NT2/D1 (cell line): Measurements from ENCODE around the gene TEX19.
"Not testable (repeated sequence)": the region's sequence is repeated elsewhere in the genome, so short reads cannot be mapped to it uniquely, and the experiment has no call there.

ENCODE experiments used
- DNase-seq: peaks from one replicate; pipeline ENCODE4 v3.0.0-alpha.2; 2011; ENCODE audit warnings: low read depth, low spot score
- H3K27me3 ChIP-seq: 2 replicates; pipeline ENCODE4 v1.6.0; 2011; ENCODE audit warnings: mild to moderate bottlenecking; ENCODE audit not compliant: insufficient read length, insufficient read depth
- H3K36me3 ChIP-seq: 2 replicates; pipeline ENCODE4 v1.6.1; 2011; ENCODE audit warnings: mild to moderate bottlenecking, low read length, mixed read lengths; ENCODE audit not compliant: insufficient read depth, insufficient read length
- H3K4me1 ChIP-seq: 2 replicates; pipeline ENCODE4 v1.5.1; 2011; ENCODE audit not compliant: insufficient read depth, insufficient read length
- H3K4me3 ChIP-seq: 2 replicates; pipeline ENCODE4 v1.5.1; 2011; ENCODE audit warnings: low read depth; ENCODE audit not compliant: insufficient read length
- H3K9ac ChIP-seq: 2 replicates; pipeline ENCODE4 v1.6.0; 2011; ENCODE audit warnings: low read depth; ENCODE audit not compliant: insufficient read length
- H3K9me3 ChIP-seq: 2 replicates; pipeline ENCODE4 v1.5.1; 2011; ENCODE audit warnings: mild to moderate bottlenecking, low read length; ENCODE audit not compliant: insufficient read depth
- SUZ12 ChIP-seq: IDR thresholded peaks from 2 replicates; pipeline ENCODE4 v1.6.1; 2011; ENCODE audit not compliant: insufficient read length, insufficient read depth; ENCODE audit errors: extremely low read depth
- YY1 ChIP-seq: IDR thresholded peaks from 2 replicates; pipeline ENCODE4 v1.6.1; 2011; ENCODE audit not compliant: insufficient read length, insufficient read depth
- ZNF274 ChIP-seq: IDR thresholded peaks from 2 replicates; pipeline ENCODE4 v1.6.1; 2011; ENCODE audit warnings: mild to moderate bottlenecking, low read depth, low read length

The TEX19 gene

GRCh38 chr17:82346342-82347300, 12.4 kb upstream of the TEX19 start:
- TF ChIP-seq SUZ12: no peak
- no peak for TF ChIP-seq ZNF274
- no peak for TF ChIP-seq YY1
- H3K27me3 ChIP-seq: peaks cover 6% of the 10 kb centered on the region
- no peak for DNase-seq
- no peak overlapping the region for H3K4me3 ChIP-seq
- H3K36me3 ChIP-seq: no peaks in the 10 kb centered on the region
- H3K9ac ChIP-seq: no peak overlapping the region
- H3K9me3 ChIP-seq: no peaks in the 10 kb centered on the region
- peaks cover 19% of the 10 kb centered on the region for H3K4me1 ChIP-seq

- not testable (repeated sequence) for H3K9ac ChIP-seq, H3K4me3 ChIP-seq, H3K27me3 ChIP-seq, DNase-seq, H3K36me3 ChIP-seq, H3K9me3 ChIP-seq
- peaks cover 23% of the 10 kb centered on the region for H3K4me1 ChIP-seq
Measured at GRCh38 chr17:82347994-82348393, 11.1 kb upstream of the TEX19 start.

- no peaks in the 10 kb centered on the region for H3K36me3 ChIP-seq
- no peak for DNase-seq
- no peak overlapping the region for H3K4me3 ChIP-seq
- H3K9ac ChIP-seq: no peak overlapping the region
- H3K4me1 ChIP-seq: peaks cover 23% of the 10 kb centered on the region
- no peaks in the 10 kb centered on the region for H3K9me3 ChIP-seq
- TF ChIP-seq YY1 (no peak), SUZ12 (no peak)
- H3K27me3 ChIP-seq: no peaks in the 10 kb centered on the region
Measured at GRCh38 chr17:82348434-82348833, 10.6 kb upstream of the TEX19 start.

- Histone ChIP-seq H3K36me3 (no peaks in the 10 kb centered on the region), H3K9ac (no peak overlapping the region), H3K9me3 (no peaks in the 10 kb centered on the region), H3K4me1 (peaks cover 23% of the 10 kb centered on the region), H3K4me3 (no peak overlapping the region), H3K27me3 (no peaks in the 10 kb centered on the region)
- no peak for DNase-seq
- TF ChIP-seq ZNF274: no peak
- no peak for TF ChIP-seq YY1
- no peak for TF ChIP-seq SUZ12
Measured at GRCh38 chr17:82348866-82349265, 10.2 kb upstream of the TEX19 start.

- H3K36me3 ChIP-seq: no peaks in the 10 kb centered on the region
- H3K9me3 ChIP-seq: no peaks in the 10 kb centered on the region
- no peak overlapping the region for H3K9ac ChIP-seq
- DNase-seq: no peak
- H3K4me3 ChIP-seq: no peak overlapping the region
- H3K4me1 ChIP-seq: peaks cover 22% of the 10 kb centered on the region
- no peak for TF ChIP-seq YY1
- TF ChIP-seq SUZ12: no peak
- TF ChIP-seq ZNF274: no peak
- H3K27me3 ChIP-seq: no peaks in the 10 kb centered on the region
Measured at GRCh38 chr17:82349287-82349701, 9.8 kb upstream of the TEX19 start.

- Histone ChIP-seq H3K9me3 (no peaks in the 10 kb centered on the region), H3K36me3 (no peaks in the 10 kb centered on the region), H3K4me1 (peaks cover 18% of the 10 kb centered on the region), H3K9ac (peak overlapping the region; percentile 10), H3K4me3 (no peak overlapping the region), H3K27me3 (peaks cover 3% of the 10 kb centered on the region)
- no peak for TF ChIP-seq YY1
- TF ChIP-seq SUZ12: no peak
- no peak for DNase-seq
Measured at GRCh38 chr17:82350182-82351030, 8.6 kb upstream of the TEX19 start.

GRCh38 chr17:82351254-82351712, 7.8 kb upstream of the TEX19 start:
- Histone ChIP-seq H3K9ac (no peak overlapping the region), H3K9me3 (no peaks in the 10 kb centered on the region), H3K4me1 (peaks cover 20% of the 10 kb centered on the region), H3K4me3 (no peak overlapping the region), H3K36me3 (no peaks in the 10 kb centered on the region), H3K27me3 (peaks cover 3% of the 10 kb centered on the region)
- no peak for DNase-seq
- no peak for TF ChIP-seq SUZ12
